IPS DF 6.9 (cell line): Measurements from ENCODE around the gene KSR1.

ENCODE experiments used
- DNase-seq: peaks from one replicate; pipeline ENCODE4 v3.0.0-alpha.2; 2013; ENCODE audit warnings: low read depth, low spot score
- H3K27ac ChIP-seq: one replicate; pipeline ENCODE4 v1.5.1; 2013; ENCODE audit warnings: low read length, control low read depth
- H3K27me3 ChIP-seq: 2 replicates; pipeline ENCODE4 v1.6.1; 2013; ENCODE audit warnings: mild to moderate bottlenecking, low read length; ENCODE audit not compliant: control insufficient read depth, insufficient read depth
- H3K36me3 ChIP-seq: 2 replicates; pipeline ENCODE4 v1.6.1; 2013; ENCODE audit warnings: low read length; ENCODE audit not compliant: control insufficient read depth, insufficient read depth
- H3K4me1 ChIP-seq: 2 replicates; pipeline ENCODE4 v1.6.1; 2013; ENCODE audit warnings: low read length; ENCODE audit not compliant: control insufficient read depth, insufficient read depth
- H3K4me3 ChIP-seq: 2 replicates; pipeline ENCODE4 v1.5.1; 2013; ENCODE audit warnings: mild to moderate bottlenecking, low read length
- H3K9me3 ChIP-seq: 2 replicates; pipeline ENCODE4 v1.6.1; 2013; ENCODE audit warnings: low read length, inconsistent platforms; ENCODE audit not compliant: control insufficient read depth, insufficient read depth
- WGBS: extraction: QIAGEN DNeasy Blood & Tissue Kit; methylation state at CpG from one replicate; pipeline ENCODE4 v1.1.7; 2013; ENCODE audit warnings: mixed read lengths, missing lambda C conversion rate; ENCODE audit not compliant: insufficient read length, insufficient coverage; 5-methylcytosine and 5-hydroxymethylcytosine counted together

Gene KSR1

DNA sequence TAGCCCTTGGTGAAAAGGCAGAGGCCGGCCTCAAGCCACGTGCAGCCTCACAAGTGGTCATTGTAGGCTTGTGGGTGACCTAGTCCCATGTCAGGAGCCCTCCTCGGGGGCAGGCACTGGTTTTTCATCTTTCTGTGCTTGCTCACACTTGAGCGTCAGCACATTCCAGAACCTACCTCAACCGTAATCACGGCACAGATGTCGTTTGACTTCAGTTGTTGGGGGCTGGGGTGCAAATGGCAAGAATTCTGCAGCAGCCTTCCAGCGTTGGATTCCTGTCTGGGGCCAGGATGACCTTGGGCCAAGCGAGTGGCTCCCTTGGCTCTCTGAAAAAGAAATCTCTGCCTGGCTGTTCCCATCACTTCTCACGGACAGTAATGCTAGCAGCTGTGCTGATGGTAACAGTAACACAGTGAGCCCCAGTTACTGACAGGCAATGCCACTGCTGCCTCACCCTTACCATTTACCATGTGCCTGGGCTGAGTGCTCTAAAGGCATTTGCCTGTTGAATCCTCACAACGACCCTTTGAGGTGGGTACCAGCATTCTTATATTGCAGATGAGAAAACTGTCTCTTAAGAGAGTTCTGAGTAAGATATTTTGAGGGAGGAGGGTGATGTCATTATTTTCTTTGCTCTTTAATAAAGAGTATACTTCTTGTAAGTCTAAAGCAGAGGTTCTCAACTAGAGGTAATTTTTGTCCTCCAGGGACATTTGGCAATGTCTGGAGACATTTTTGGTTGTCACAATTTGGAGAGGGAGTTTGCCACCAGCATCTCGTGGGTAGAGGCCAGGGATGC lies 46.5 kb downstream of the KSR1 start:
- H3K4me3 ChIP-seq: no peak overlapping the region
- no peaks in the 10 kb centered on the region for H3K9me3 ChIP-seq
- H3K36me3 ChIP-seq: no peaks in the 10 kb centered on the region; the same call in 1 of the 2 replicates
- WGBS: no CpG with 5 or more reads among the region's 12 CpGs
- H3K27me3 ChIP-seq: no peaks in the 10 kb centered on the region
- H3K27ac ChIP-seq: no peak overlapping the region
- H3K4me1 ChIP-seq: peaks cover 6% of the 10 kb centered on the region
- DNase-seq: no peak

DNA sequence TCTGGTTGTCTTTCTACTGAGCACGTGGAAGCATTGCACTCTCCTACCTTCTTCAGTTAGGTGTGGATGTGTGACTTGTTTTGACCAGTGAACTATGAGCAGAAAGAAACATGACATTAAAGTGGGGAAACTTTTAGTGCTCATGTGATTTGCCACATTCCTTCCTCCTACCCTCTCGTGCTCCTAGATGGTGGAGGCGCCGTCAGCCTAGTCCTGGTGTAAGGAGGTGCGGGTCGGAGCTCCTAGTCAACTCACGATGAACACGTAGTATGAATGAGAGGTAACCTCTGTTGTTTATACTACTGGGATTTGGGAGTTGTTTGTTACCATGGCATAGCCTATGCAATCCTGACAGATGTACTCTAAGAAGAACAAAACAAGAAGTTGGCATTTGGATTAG lies 47.4 kb downstream of the KSR1 start:
- WGBS: no CpG with 5 or more reads among the region's 8 CpGs

DNA sequence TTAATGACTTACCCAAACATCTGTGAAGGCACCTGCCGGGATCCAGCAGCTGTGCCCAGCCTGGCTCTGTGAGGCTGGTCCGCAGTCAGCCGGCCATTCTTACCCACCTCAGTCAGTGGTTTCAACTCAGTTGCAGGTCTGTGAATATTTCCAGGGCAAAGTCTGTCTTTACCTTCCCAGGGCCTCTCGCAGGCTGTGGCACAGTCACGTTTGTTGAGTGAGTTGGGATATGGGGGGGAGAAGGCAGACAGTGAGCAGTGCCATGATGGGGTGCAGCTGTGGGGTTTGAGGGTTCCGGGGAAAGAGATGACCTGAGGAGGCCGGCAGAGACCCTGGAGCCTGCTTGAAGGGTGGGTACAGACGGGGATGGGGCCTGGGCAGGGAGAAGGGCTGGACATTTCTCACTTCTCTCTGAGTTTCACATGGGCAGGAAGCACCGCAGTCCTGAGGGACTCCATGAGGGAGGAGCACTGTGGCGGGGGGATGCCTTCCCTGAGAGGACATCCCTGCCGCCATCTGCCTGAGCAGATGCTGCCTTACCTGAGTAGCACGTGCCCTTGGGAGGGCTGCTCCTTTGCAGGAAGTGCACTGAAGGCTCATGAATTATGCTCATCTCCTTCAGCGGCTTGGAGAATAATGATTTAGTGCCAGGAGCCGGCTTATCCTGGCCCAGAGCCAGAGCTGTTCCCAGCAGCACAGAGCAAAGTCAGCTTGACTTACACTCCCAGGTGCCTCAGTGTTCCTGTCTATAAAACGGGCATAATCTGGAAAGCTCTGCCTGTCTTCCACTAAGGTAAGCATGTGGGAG lies 48.1 kb downstream of the KSR1 start:
- no CpG with 5 or more reads among the region's 15 CpGs for WGBS
- Histone ChIP-seq H3K36me3 (no peaks in the 10 kb centered on the region; the same call in 1 of the 2 replicates), H3K27me3 (no peaks in the 10 kb centered on the region), H3K4me1 (peaks cover 6% of the 10 kb centered on the region), H3K27ac (no peak overlapping the region), H3K4me3 (no peak overlapping the region), H3K9me3 (no peaks in the 10 kb centered on the region)
- DNase-seq: no peak

More for the DNA sequence above, 47.4 kb downstream of the KSR1 start:
- Histone ChIP-seq H3K9me3 (no peaks in the 10 kb centered on the region), H3K27me3 (no peaks in the 10 kb centered on the region), H3K4me1 (peaks cover 6% of the 10 kb centered on the region), H3K36me3 (no peaks in the 10 kb centered on the region; the same call in 1 of the 2 replicates), H3K27ac (no peak overlapping the region), H3K4me3 (no peak overlapping the region)
- no peak for DNase-seq

DNA sequence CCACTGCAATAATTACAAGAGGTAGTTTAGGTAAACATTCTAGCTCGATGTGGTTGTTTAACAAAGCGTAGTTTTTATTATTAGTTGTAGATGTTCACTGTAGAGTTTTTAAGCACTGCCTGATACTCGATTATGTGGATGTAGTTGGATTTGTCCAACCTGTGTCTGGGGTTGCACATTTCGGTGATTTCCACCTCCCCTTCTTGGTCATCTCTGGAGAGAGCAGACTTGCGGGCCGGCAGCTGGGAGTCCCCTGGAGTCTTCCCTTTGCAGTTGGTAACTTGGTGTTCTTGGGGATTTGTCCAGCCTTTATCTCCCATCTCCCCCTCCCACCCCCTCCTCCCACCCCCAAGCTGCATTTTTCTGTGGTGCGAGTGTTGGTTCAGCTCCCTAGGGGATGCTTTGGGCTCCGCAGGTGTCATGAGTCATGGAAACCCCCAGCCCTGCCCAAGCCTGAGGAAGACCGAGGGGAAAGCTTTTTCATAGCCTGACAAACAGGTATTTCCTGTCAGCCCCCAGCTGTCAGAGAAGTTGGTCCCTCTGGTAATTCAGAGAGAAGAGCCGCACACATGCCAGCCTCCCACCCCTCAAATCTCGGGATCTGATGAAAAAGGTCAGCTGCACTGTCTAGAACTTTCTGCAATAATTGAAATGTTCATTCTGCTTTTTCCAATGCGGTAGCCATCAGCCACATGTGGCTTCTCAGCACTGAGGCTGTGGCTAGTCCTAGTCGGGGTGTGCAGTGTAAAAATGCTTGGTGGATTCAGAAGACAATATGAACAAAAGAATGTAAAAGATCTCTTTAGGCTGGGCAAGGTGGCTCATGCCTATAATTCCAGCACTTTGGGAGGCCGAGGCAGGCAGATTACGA lies 50.3 kb downstream of the KSR1 start:
- Histone ChIP-seq H3K27ac (no peak overlapping the region), H3K9me3 (no peaks in the 10 kb centered on the region), H3K4me1 (peaks cover 6% of the 10 kb centered on the region), H3K36me3 (no peaks in the 10 kb centered on the region; the same call in 1 of the 2 replicates), H3K27me3 (no peaks in the 10 kb centered on the region), H3K4me3 (no peak overlapping the region)
- no peak for DNase-seq
- WGBS: no CpG with 5 or more reads among the region's 15 CpGs

DNA sequence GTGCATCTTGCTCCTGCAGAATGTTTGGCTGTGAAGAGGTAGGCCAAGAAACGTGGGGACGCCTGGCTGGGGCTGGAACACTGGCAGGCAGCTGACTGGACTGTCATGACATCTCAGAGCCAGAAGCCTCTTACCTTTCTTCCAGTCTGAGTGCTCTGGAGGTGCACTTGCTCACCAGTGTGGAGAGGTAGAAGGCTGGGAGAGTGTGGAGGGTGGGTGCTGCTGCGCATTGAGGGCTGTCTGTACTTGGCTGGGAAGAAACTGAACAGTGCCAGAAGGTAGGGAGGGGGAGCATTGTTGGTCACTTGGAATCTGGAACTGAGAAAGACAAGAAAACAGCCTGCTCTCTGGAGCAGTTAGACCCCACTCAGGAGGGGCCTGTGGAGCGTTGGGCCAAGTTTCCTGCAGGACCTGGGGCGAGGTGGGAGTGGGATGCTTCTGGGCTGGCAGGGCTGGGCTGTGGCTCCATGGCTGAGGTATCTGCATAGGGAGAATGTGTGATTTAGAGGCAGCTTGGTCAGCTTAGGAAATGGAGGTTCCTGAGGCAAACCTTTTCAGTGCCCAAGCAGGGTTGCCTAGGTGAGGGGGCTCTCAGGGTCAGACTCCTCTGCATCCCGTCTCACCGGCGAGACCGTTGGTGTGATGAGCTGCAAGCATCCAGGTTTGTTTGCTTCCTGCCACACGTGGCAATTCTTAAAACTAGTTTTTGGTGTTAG lies 55.1 kb downstream of the KSR1 start:
- Histone ChIP-seq H3K9me3 (no peaks in the 10 kb centered on the region), H3K4me3 (no peak overlapping the region), H3K27ac (no peak overlapping the region), H3K36me3 (no peaks in the 10 kb centered on the region), H3K4me1 (peaks cover 5% of the 10 kb centered on the region; the same call in 1 of the 2 replicates), H3K27me3 (no peaks in the 10 kb centered on the region)
- DNase-seq: no peak
- WGBS: no CpG with 5 or more reads among the region's 10 CpGs

DNA sequence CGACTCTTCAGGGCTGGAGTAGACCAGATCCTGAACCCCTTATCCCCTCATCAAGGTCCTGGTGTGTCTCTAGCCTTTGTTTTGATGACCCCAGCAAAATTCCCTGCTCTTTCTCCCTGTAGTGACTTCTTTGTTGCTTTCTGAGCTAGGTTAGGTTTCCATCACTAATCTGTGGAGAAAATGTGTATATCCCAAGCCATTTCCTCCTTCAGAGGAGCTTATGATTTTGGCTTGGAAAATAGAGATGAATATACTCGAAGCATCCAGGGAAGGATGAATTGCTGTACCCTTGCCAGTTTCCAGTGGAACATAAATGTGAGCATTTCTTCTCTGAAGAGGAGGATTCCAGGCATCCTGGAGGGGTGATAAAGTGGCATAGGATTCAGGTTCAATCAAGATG lies 55.8 kb downstream of the KSR1 start:
- H3K36me3 ChIP-seq: no peaks in the 10 kb centered on the region
- no peak overlapping the region for H3K27ac ChIP-seq
- H3K4me1 ChIP-seq: peaks cover 3% of the 10 kb centered on the region; the same call in 1 of the 2 replicates
- no peak for DNase-seq
- WGBS: no CpG with 5 or more reads among the region's 2 CpGs
- H3K9me3 ChIP-seq: no peaks in the 10 kb centered on the region
- H3K27me3 ChIP-seq: no peaks in the 10 kb centered on the region
- no peak overlapping the region for H3K4me3 ChIP-seq

DNA sequence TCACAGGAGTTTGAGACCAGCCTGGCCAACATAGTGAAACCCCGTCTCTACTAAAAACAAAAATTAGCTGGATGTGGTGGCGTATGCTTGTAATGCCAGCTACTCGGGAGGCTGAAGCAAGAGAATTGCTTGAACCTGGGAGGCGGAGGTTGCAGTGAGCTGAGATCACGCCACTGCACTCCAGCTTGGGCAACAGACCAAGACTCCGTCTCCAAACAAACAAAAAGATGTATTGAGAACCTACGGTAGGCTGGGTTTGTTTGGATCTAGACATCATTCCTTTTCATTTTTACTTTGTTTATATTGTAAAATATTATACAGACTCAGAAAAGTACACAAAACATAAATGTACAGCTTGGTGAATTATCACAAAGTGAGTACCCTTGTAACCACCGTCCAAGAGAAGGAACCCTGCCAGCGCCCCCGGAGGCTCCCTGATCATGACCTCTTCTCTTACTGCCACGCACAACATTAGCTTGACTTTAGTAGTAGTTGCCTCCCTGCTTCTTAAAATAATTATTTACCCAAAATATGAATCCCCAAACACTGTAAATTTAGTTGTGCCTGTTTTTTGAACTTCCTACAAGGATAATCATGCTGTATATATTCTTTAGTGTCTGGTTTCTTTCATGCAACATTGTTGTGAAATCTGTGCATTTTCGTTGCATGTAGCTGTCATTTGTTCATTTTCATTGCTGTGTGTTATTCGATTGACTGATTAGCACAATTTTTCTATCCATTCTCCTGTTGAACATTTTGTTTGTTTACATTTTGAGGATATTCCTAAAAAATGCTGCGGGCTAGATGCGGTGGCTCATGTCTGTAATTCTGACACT lies 56.5 kb downstream of the KSR1 start:
- Histone ChIP-seq H3K9me3 (no peaks in the 10 kb centered on the region), H3K4me3 (no peak overlapping the region), H3K27me3 (no peaks in the 10 kb centered on the region), H3K36me3 (no peaks in the 10 kb centered on the region), H3K27ac (no peak overlapping the region), H3K4me1 (peaks cover 3% of the 10 kb centered on the region; the same call in 1 of the 2 replicates)
- WGBS: no CpG with 5 or more reads among the region's 15 CpGs
- DNase-seq: no peak

DNA sequence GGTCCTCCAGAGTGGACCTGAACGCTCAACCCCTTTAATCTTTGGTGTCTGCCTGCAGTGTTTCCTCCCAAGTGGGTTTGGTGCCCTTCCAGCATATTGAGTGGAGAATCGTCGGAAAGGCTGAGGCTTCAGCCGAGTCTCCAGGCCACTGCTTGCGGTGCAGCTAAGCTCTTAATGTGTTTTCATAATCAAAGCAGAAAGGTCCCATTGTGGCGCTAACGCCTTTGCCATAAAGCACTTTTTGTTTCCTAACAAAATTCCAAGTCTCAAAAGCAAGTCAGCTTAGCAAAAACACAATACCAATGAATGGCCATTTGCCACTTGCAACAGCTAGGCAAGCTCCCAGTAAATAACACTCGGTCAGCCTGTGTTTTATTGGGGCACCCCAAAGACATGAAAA lies 57.6 kb downstream of the KSR1 start:
- Histone ChIP-seq H3K4me3 (no peak overlapping the region), H3K27me3 (no peaks in the 10 kb centered on the region), H3K36me3 (no peaks in the 10 kb centered on the region), H3K4me1 (peaks cover 5% of the 10 kb centered on the region; the same call in 1 of the 2 replicates), H3K27ac (no peak overlapping the region), H3K9me3 (no peaks in the 10 kb centered on the region)
- no peak for DNase-seq
- WGBS: no CpG with 5 or more reads among the region's 8 CpGs
